GM18868 (cell line): ENCODE measurements around the gene NT5DC2.

Experiments used
- ATAC-seq: cut with Tn5 transposase; IDR thresholded peaks from one replicate; pipeline ENCODE4 v1.9.1; 2021; ENCODE audit warnings: mild to moderate bottlenecking, moderate library complexity; ENCODE audit not compliant: unreplicated experiment

The NT5DC2 gene

GRCh38 chr3:52512727-52513126, 20.9 kb downstream of the NT5DC2 start:
- ATAC-seq: no peak

GRCh38 chr3:52512105-52512504, 21.6 kb downstream of the NT5DC2 start:
- ATAC-seq: no peak

GRCh38 chr3:52511509-52511908, 22.1 kb downstream of the NT5DC2 start:
- no peak for ATAC-seq

GRCh38 chr3:52509753-52510328, 23.8 kb downstream of the NT5DC2 start:
- no peak for ATAC-seq

GRCh38 chr3:52507359-52507758, 26.3 kb downstream of the NT5DC2 start:
- ATAC-seq: no peak

- ATAC-seq: no peak
These were observed 27.2 kb downstream of the NT5DC2 start for GRCh38 chr3:52506266-52506966.

GRCh38 chr3:52504977-52505376, 28.7 kb downstream of the NT5DC2 start:
- ATAC-seq: no peak

- ATAC-seq: no peak
These were observed 29.8 kb downstream of the NT5DC2 start for GRCh38 chr3:52503788-52504424.

GRCh38 chr3:52502808-52503350, 30.8 kb downstream of the NT5DC2 start:
- ATAC-seq: no peak

GRCh38 chr3:52502001-52502400, 31.7 kb downstream of the NT5DC2 start:
- no peak for ATAC-seq

- no peak for ATAC-seq
These were observed 32.6 kb downstream of the NT5DC2 start for GRCh38 chr3:52501046-52501445.

- ATAC-seq: no peak
These were observed 35.3 kb downstream of the NT5DC2 start for GRCh38 chr3:52498137-52499054.

- no peak for ATAC-seq
These were observed 37.7 kb downstream of the NT5DC2 start for GRCh38 chr3:52495777-52496602.

- no peak for ATAC-seq
These were observed 38.7 kb downstream of the NT5DC2 start, which contains the start of gene STAB1 for GRCh38 chr3:52494886-52495495. TSS of gene STAB1 (plus strand) at chr3:52495338. CDS start at chr3:52495414, 76 bp downstream.

GRCh38 chr3:52494445-52494844, 39.2 kb downstream of the NT5DC2 start:
- ATAC-seq: no peak

GRCh38 chr3:52493232-52494017, 40.2 kb downstream of the NT5DC2 start:
- no peak for ATAC-seq

GRCh38 chr3:52492059-52492458, 41.6 kb downstream of the NT5DC2 start:
- ATAC-seq: no peak

GRCh38 chr3:52490939-52491526, 42.6 kb downstream of the NT5DC2 start:
- no peak for ATAC-seq
